ENCODE measurements around the gene TYK2. TPM values are rescaled to one million over a fixed set of nuclear protein-coding genes. Genes with fewer than 3 reads are reported as not detected.

TYK2 gene
- total and polyA plus RNA-seq, 9 of the 15 experiments (the other 6 are each of a cell fraction or from before 2014, with no cell fraction given) = 15.0 to 182 (median 85.9) TPM

DNA sequence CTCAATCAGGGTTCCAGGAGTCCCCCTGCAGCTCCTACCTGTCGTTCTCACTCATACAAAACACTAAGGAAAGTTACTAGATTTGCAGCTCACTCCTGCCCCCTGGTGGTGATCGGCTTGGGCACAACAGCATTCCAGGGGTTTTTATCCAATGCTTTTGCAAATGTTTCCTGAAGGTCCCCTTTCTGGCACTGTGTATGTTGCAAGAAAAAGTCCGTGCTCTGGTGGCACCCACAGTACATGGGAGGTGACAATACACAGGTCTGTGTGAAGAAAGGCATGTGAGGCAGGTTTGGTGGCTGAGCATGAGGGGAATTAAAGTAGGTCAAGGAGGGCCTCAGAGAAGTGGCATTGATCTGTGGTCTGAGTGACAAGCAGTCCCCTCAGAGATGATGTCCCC is 8.6 kb upstream of the TYK2 start (continued):
- TF ChIP-seq PHB2 (IDR thresholded peaks at IDR 0.05; ENCODE audit: low read depth) (no peak), CHD2 (IDR thresholded peaks at IDR 0.05; ENCODE audit: low read depth, low read length) (peak; percentile 38; the same call in 1 of the 2 replicates), POLR2A (conservative IDR thresholded peaks at IDR 0.05) (peak; percentile 56), GATAD2B (IDR thresholded peaks at IDR 0.05; ENCODE audit: borderline replicate concordance) (no peak), MNT (conservative IDR thresholded peaks at IDR 0.05) (0 out of 4 replicates have a peak, but pooled peaks of 1 of the 2 experiments have one; percentile 35), MAZ (CRISPR knock-in tag; conservative IDR thresholded peaks at IDR 0.05 in 1 of 2, IDR thresholded peaks at IDR 0.05 in 1 of 2) (0 out of 4 replicates have a peak, but pooled peaks of 1 of the 2 experiments have one; percentile 42), ZNF121 (CRISPR knock-in tag; conservative IDR thresholded peaks at IDR 0.05) (no peak), CEBPB (tag; IDR thresholded peaks at IDR 0.05) (peak; percentile 9; the same call in 1 of the 2 replicates), ZNF592 (IDR thresholded peaks at IDR 0.05) (0 out of 2 replicates have a peak, but pooled peaks have one; percentile 15), ZNF384 (IDR thresholded peaks at IDR 0.05; ENCODE audit: low read depth, low read length) (0 out of 2 replicates have a peak, but pooled peaks have one; percentile 31), NCOR1 (IDR thresholded peaks at IDR 0.05) (0 out of 2 replicates have a peak, but pooled peaks have one; percentile 29)
- TF ChIP-seq, protein P1, sequence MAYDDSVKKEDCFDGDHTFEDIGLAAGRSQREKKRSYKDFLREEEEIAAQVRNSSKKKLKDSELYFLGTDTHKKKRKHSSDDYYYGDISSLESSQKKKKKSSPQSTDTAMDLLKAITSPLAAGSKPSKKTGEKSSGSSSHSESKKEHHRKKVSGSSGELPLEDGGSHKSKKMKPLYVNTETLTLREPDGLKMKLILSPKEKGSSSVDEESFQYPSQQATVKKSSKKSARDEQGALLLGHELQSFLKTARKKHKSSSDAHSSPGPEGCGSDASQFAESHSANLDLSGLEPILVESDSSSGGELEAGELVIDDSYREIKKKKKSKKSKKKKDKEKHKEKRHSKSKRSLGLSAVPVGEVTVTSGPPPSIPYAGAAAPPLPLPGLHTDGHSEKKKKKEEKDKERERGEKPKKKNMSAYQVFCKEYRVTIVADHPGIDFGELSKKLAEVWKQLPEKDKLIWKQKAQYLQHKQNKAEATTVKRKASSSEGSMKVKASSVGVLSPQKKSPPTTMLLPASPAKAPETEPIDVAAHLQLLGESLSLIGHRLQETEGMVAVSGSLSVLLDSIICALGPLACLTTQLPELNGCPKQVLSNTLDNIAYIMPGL (CRISPR knock-in tag; IDR thresholded peaks at IDR 0.05) = peak; percentile 54; the same call in 1 of the 2 replicates

All from K562 (cell line).